ENCODE measurements around the gene KRT6C. TPM values are rescaled to one million over a fixed set of nuclear protein-coding genes. Genes with fewer than 3 reads are reported as not detected.
"Not testable (repeated sequence)": the region's sequence is repeated elsewhere in the genome, so short reads cannot be mapped to it uniquely, and the experiment has no call there.

KRT6C gene
- total RNA-seq (2014; rRNA removed; shearing (Covaris generic)): not detected in 2 replicates

DNA sequence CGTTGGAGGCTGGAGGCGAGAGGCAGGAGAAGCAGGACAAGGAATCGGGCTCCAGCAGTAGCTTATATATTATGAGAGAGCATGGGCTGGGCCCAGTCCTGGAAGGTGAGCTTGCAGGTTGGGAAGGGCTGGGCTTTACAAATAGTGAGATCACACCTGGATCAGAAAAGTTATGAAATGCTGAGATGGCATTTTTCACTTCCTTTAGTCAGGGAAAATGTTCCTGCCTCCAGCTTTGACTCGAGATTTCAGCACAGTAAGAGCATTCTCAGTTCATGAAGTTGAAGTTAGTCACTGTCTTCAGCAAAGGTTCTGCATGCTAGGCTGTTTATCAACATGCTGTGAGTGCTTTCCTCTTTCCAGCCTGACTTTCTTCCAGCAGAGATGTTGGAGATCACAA, at the start of gene KRT6C:
KRT6C (minus strand) TSS at position 38 of the 400 bp plus-strand sequence. CDS start 68 bp downstream, outside the sequence.
- DNase-seq (ENCODE audit: low spot score): no peak

DNA sequence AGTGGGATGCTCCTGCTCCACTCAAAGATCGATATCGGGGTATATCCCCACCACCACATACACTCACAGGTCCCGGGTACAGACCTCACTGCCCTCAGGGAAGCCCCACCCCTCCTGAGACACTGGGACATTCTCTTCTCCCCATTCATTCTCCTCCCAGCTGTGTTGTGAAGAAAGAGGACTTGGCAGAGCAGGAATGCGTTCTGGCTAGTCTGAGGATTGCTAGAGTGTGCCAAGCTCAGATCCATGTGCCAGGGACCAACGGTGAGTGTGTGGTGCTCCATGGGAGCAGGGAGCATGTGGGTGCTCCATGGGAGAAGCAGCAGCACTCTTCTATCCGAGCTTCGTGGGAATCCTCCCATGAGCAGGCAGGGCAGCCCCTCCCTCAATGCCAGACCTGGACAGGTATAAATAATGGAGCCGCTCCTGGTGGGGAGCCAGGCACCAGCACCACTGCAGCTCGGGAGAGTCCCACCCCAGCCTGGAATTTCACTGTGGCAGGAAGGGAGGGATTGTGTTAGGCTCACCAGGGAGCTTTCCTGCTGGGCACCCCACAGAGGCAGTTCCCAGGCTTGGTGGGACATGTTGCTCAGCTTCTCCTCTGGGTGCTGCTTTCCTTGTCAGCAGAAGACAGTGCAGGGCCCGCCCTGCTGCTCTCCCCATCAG, 48.9 kb upstream of the KRT6C start:
- DNase-seq (ENCODE audit: low spot score): peak; percentile 85

DNA sequence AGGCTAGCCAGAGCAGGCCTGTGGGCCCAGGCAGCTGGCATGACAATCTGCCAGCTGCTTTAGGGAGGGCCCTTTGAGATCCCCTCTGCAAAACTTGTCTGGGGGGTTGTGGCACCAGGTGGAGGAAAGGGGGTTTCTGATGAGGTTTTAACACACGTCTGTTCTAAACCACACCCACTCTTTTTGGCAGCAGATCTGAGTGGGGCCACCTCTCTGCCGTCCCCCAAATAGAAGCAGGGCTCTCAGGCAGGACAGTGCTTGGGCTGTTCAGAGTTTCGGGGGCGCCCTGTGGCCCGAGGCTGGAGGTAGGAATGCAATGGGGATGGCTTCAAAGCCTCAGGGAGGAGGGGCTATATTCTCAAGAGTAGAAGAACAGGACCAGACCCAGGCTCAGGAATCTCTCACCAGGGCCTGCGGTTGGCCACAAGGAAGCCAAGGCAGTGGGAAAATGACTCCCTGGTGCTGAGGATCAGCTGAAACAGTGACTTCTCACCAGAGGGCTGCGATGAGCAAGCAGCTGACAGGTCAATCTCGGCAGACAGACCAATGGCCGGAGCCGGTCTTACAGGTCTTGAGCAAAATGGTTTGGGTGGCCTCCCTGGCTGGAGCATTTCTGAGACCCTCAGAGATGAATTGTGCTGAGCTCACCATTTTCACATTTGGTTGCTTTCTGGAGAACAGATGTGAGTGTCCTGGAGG, 48.1 kb upstream of the KRT6C start:
- DNase-seq (ENCODE audit: low spot score): no peak

DNA sequence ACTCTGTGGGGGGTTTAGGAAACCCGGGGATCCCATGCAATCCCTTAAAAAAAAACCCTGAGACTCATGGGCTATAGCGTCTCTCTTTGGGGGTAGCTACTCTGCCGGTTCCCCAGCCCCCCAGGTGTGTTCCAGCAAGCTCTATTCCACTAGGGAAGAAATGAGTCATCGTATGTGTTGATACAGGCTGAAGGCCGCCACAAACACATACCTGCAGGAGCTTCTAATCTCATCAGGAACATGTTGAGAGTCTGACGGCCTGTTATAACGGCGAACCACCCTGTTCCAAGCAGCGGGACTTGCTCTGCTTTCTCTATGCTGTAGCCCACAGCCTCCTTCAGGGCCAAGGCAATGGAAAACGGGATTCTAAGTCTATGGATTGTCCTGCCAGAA, 47.6 kb upstream of the KRT6C start:
- peak; percentile 43 for DNase-seq (ENCODE audit: low spot score)

DNA sequence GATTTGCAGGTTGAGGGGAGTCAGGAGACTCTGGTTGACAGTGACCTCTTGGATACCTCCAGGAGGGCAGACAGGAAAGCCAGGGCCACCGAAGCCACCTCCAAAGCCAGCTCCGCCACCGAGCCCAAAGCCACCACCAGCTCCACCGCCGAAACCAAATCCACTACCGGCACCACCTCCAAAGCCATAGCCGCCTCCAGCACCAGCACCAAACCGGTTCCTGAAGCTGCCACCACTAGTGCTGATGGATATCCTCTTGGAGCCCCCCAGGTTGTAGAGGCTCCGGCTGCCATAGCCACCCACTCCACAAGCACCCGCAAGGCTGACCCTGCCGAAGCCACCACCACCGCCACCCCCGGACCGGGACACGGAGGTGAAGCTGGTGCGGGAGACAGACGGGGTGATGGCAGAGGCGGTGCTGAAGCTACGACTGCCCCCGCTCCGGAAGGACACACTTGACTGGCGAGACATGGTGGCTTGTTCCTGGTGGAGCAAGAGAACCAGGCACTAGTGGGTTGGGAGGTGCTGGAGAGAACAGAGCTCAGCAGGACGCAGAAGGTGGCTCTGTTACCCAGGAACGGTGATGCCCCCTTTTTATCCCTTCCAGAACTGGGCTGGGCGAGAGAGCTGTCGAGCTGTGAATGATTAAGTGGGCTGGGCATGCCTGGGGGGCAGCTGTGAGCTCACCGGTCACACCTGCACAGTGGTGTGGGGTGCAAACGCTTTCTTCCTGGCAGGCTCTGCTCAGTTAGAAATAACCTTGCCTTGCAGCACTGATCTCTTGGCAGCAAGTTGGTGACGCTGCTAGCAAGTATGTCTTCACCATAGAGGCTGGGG, 46.4 kb upstream of the KRT6C start, which contains the start of gene KRT5:
KRT5 (minus strand) TSS at position 569 of the 837 bp plus-strand sequence; CDS start at position 471, 98 bp downstream.
- DNase-seq (ENCODE audit: low spot score): no peak

DNA sequence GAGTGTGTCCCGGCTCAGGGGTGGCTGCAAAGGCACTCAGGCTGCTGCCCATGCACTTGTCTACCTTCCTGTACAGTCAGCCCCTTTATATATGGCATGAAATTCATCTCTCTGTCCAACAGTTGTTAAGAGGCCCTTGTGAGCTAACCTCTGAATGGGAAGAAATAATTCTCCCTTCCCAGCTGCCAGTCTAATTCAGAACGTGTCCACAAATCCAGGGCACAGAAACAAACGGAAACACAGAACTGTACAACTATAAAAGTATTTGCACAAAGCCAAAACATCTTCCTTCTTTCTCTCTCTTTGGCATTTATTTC, 45.7 kb upstream of the KRT6C start:
- DNase-seq (ENCODE audit: low spot score): no peak

DNA sequence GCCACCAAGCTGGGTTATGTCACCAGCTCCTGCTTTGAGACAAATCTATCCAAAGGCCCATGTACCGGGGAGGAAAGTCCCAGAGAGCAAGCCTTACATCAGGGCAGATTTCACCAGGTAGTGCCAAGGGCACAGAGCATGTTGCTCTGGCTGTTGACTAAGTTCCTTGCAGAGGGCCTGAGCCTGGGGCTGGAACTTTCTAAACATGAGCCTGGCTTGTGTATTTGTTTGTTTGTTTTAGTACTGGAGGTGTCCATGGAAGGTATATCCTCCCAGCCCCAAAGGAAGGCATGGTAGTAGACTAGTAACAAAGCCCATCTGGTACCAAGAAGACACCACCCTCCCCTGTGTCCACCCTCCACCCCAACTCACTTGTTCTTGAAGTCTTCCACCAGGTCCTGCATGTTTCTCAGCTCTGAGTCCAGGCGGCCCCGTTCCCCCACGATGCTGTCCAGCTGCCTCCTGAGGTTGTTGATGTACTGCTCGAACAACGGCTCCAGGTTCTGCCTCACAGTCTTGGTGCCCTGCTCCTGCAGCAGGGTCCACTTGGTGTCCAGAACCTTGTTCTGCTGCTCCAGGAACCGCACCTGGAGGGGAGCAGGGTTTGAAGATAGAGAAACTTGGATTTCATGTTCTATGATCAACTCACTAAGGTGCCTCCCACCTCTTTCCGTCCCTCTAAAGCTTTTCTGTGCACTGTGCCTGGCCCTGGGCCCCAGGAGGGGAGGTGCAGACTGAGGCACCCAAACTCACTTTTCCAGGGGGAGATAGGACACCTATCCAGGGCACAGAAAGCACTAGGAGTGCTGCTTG, 45.2 kb upstream of the KRT6C start:
- no peak for DNase-seq (ENCODE audit: low spot score)

DNA sequence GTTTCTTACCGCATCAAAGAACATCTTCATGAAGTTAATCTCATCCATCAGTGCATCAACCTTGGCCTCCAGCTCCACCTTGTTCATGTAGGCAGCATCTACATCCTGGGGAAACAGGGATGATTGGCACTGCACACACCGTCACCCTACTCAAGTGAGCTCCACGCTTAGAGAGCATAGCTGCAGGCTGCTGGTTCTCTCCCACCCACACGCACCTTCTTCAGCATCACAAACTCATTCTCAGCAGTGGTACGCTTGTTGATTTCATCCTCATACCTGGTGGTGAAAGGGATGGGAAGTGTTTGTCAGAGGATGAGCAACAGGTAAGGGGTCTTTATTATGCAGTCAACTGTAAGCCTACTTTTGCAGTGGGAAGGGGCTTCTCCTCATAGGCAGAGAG, 44.3 kb upstream of the KRT6C start:
- DNase-seq (ENCODE audit: low spot score): no peak

DNA sequence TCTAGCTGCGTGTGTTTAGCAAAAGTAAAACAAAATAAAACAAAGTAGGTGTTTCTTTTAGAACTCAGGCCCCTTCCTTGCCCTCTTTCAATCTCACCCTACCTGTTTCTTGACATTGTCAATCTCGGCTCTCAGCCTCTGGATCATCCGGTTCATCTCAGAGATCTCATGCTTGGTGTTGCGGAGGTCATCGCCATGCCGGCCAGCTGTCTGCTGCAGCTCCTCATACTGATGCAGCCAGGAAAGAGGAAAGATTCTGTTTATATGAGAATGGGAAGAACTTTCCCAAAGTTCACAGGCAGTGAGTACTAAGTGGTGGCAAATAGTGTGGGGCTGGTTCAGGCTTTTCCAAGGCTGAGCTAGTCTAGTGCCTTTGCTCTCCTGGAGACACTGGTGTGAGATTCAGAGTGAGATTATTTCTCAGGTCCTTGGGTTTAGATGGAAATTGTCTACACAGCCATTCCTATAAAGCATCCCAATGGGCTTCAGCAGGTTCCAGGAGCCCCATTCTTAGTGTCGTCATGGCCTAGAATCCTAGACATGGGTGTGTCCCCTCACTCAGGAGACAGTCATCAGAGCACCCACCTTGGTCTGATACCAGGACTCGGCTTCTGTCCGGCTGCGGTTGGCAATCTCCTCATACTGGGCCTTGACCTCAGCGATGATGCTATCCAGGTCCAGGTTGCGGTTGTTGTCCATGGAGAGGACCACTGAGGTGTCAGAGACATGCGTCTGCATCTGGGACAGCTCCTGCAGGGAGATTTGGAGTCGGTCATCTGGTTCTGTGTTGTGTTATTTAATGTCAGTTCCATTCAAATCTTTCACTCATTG, 43.6 kb upstream of the KRT6C start:
- DNase-seq (ENCODE audit: low spot score): no peak

DNA sequence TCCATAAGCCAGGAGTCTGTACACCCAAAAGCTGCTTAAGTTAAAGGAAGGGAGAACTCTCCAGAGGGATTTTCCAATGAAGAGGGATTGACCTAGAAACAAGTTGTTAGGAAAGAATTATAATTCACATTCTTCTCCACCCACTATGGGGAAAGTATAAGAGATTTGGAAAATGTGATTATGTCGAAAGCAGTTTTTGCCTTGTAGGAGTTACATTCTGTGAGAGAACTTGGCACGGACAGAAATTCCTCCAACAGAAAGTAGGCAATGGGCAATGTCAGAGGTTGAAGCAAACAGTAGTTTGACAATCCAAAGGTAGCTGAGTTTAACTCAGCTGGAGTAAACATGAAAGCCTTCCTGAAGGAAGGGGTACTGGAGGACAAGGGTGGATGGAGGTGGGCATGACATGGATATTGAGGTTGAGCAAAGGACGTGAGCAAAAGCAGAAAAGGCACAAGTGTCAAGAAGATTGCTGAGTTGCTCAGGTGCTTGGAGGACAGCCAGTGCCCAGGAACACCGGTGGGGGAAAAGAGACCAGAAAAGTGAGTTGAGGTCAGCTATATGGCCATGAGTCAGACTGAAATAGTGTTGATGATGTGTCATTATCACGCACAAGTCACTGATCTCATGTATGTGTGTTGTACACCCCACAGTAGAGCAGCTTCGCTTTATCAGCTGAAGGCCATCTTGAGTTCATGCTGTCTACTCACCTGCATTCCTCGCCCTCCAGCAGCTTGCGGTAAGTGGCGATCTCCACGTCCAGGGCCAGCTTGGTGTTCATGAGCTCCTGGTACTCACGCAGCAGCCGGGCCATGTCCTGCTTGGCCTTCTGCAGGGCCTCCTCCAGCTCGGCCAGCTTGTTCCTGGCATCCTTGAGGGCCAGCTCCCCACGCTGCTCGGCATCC, 42.6 kb upstream of the KRT6C start:
- DNase-seq (ENCODE audit: low spot score): no peak

DNA sequence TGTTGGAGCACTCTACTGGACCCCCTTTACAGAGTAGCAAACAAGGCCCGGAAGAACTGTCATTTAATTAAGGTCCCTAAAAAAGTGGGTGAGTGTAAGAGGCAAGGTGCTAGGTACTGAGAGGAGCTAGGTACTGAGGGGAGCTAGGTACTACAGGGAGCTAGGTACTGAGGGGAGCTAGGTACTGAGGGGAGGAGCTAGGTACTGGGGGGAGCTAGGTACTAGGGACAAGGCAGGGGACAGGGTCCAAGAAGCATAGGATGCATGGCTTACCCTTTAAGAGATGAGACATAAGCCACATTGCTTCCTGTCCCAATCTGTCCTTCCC, 41.7 kb upstream of the KRT6C start:
- DNase-seq (ENCODE audit: low spot score): no peak

DNA sequence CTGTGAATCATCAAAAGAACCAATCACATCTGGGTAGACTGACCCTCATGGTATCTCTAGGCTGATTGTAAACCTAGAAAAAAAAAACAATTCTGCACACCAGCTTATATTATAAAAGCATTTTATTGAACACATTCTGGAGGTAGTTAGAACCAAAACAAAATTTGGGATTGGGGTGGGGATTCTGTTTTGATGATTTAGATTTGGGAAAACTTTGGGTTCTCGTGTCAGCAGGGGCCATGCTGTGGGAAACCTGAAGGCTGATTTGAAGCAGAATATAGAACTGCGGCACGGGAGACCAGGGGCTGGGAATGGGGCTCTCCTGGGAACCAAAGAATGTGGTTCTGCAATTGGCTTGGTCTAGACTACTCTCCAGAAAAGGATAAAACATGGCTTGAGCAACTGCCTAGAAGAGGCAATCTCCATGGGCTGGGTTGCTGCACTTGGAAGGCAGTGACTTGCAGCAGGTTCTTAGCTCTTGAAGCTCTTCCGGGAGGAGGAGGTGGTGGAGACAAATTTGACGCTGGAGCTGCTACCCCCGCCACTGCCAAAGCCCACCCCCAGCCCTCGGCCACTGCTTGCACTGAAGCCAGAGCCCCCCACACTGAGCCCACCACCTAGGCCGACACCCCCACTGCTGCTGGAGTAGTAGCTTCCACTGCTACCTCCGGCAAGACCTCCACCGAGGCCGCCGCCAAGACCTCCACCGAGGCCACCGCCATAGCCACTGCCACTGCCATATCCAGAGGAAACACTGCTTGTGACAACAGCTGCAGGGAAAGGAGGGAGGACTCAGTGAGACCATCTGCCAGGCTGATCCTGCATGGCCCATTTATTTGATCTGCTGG, 41.1 kb upstream of the KRT6C start:
- DNase-seq (ENCODE audit: low spot score): no peak

DNA sequence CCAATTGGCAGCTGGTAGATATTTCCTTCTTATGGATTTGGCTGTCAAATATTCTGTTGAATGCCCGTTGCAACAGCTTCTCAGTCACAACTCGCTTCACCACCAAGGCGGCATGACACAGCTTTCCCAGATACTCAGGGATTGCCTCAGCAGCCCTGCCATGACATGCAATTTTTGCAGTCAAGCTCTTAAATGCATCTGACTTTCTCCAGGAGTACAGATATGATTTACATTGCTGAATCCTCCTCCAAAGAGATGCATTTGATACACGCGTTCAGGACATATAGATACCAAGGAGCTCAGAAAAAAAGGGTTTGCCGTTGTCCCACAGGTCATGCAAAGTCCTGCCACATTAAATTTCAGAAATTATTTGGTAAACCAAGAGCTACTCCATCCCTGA, 40.1 kb upstream of the KRT6C start:
- no peak for DNase-seq (ENCODE audit: low spot score)

DNA sequence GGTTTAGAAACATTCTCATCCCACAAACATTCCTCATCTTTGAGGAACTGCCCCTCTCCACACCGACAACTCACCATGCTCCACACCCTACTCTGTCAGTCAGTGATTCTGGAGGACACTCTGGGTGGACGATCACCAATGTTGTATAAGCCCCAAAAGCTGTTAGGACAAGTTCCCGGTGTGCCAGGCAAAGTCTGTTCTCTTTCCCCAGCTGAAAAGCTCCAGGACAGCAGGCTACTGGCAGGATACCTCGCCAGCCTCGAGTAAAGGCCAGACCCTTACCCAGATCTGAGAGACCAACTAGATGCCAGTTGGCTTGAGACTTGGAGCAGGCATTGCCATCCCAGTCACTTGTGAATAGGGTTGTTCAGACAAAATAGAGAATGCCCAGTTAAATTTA, 34.6 kb upstream of the KRT6C start:
- DNase-seq (ENCODE audit: low spot score): no peak

DNA sequence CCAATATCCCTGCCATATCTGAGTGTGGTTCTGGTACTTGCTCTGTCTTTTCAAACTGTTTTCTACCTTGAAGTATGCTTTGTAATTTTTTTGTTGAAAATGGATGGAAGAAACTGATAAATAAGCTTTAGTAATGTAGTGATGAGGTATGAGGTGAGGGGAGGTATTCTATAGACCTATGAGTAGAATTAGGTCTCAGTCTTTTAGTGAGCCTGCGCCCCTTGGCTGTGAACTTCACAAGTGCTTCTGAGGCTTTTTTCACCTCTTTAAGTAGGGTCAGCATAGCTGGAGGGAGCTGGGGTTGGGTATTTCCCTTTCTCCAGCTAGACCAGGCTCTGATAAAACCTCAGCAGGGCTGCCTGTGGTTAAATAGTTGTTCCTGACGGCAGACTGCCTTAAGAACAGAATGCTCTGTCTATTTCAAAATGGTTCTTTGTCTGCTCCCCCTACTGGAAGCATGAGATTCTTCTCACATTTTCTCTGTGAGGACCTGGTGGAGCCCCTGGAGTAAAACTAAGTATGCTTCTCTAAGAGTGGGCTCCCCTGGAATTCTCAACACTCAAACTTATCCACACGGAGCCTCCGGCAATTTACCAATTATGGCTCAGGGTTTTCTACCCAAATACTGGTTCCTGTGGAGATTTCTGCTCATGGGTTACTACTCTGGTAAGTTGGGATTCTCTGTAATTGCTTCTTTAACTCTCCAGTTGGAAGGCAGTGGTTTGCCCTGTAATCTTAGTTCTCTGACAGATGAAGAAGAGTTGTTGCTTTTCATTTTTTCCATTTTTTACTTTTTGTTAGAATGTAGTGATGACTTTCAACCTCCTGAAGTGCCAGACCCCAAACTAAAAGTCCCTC, 33.5 kb upstream of the KRT6C start:
- DNase-seq (ENCODE audit: low spot score): peak; percentile 66

DNA sequence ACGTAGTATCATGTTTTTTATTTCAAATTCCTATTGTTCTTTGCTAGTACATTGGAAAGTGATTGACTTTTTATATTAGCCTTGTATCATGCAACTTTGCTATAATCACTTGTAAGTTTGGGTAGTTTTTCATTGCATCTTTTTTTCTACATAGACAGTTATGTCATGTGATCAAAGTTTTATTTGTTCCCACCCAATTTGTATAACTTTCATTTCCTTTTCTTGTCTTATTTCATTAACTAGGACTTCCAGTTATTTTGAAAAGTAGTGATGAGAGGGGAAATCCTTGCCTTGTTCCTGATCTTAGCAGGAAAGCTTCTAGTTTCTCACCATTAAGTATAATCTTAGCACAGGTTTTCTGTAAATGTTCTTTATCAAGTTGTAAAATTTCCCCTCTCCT, 29.3 kb upstream of the KRT6C start:
- DNase-seq (ENCODE audit: low spot score): no peak

DNA sequence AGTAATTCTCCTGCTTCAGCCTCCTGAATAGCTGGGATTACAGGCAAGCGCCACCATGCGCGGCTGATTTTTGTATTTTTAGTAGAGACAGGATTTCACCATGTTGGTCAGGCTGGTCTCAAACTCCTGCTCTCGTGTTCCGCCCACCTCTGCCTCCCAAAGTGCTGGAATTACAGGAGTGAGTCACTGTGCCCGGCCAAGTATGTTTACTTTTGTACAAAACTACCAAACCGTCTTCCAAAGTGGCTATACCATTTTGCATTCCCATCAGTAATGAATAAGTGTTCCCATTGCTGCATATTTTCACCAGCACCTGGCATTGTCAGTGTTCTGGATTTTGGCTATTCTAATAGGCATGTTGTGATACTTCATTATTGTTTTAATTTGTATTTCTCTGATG, 27.9 kb upstream of the KRT6C start:
- no peak for DNase-seq (ENCODE audit: low spot score)

DNA sequence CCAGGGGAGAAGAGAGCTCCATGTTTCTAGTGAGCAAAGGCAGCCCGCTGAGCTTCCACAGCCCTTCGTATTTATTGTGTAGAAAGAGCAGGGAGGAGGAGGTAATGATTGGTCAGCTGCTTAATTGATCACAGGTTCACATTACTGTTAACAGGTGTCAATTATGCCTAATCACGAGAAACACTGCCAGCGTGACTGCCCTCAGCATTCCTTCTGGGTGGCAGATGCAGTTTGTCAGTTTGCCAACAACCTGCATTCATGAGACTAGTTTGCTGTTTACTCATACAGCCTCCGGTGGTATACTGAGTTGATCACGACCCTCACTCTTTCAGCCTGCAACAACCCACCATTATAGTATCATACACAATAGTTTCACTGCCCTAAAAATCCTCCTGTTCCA, 27.0 kb upstream of the KRT6C start:
- not testable (repeated sequence) for DNase-seq (ENCODE audit: low spot score)

All from A172 (cell line).